Progenitor cell of endocrine pancreas (in vitro differentiated cells): ENCODE results near the gene COL5A2. TPM values are rescaled to one million over a fixed set of nuclear protein-coding genes. Genes with fewer than 3 reads are reported as not detected.

Experiments
- DNase-seq: peaks from one replicate; pipeline ENCODE4 v3.0.0; 2021; ENCODE audit warnings: low spot score; ENCODE audit not compliant: unreplicated experiment
- H3K27ac Mint-ChIP-seq: 2 replicates; pipeline ENCODE4 v1.8.0; 2021; ENCODE audit warnings: mild to moderate bottlenecking, moderate library complexity, mixed read lengths
- H3K27me3 Mint-ChIP-seq: 2 replicates; pipeline ENCODE4 v1.8.0; 2021; ENCODE audit warnings: mixed read lengths
- H3K36me3 Mint-ChIP-seq: 2 replicates; pipeline ENCODE4 v1.8.0; 2022; ENCODE audit warnings: mixed read lengths; ENCODE audit not compliant: insufficient read depth
- H3K4me1 Mint-ChIP-seq: 2 replicates; pipeline ENCODE4 v1.8.0; 2021; ENCODE audit warnings: low read depth, mixed read lengths
- H3K4me3 Mint-ChIP-seq: 2 replicates; pipeline ENCODE4 v1.8.0; 2021; ENCODE audit warnings: low read depth, mild to moderate bottlenecking, moderate library complexity, mixed read lengths
- H3K9me3 Mint-ChIP-seq: 2 replicates; pipeline ENCODE4 v1.8.0; 2021; ENCODE audit warnings: low read depth, mixed read lengths
- total RNA-seq: library from RNA; stranded (reverse); gene quantifications from 2 replicates; pipeline ENCODE4 v1.2.1, GENCODE V29; 2021
- TF ChIP-seq, protein P1 (sequence below): fragments of 200-600 bp; sonication (generic); IDR thresholded peaks from one replicate; pipeline ENCODE4 v1.5.0; 2021; ENCODE audit warnings: antibody characterized with exemption, mild to moderate bottlenecking; ENCODE audit not compliant: unreplicated experiment

Gene COL5A2
- total RNA-seq, 1 donor from 2014 or later: 4.5 TPM

- Mint-ChIP-seq H3K4me1 (peaks cover 14% of the 10 kb centered on the region), H3K27me3 (peaks cover 54% of the 10 kb centered on the region), H3K36me3 (no peaks in the 10 kb centered on the region), H3K4me3 (no peak overlapping the region), H3K27ac (no peak overlapping the region), H3K9me3 (no peaks in the 10 kb centered on the region)
- no peak for DNase-seq
- TF ChIP-seq, protein P1, sequence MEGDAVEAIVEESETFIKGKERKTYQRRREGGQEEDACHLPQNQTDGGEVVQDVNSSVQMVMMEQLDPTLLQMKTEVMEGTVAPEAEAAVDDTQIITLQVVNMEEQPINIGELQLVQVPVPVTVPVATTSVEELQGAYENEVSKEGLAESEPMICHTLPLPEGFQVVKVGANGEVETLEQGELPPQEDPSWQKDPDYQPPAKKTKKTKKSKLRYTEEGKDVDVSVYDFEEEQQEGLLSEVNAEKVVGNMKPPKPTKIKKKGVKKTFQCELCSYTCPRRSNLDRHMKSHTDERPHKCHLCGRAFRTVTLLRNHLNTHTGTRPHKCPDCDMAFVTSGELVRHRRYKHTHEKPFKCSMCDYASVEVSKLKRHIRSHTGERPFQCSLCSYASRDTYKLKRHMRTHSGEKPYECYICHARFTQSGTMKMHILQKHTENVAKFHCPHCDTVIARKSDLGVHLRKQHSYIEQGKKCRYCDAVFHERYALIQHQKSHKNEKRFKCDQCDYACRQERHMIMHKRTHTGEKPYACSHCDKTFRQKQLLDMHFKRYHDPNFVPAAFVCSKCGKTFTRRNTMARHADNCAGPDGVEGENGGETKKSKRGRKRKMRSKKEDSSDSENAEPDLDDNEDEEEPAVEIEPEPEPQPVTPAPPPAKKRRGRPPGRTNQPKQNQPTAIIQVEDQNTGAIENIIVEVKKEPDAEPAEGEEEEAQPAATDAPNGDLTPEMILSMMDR: no peak
These were observed 2.1 kb upstream of the COL5A2 start for GRCh38 chr2:189181706-189182105.

- DNase-seq: no peak
- no peak overlapping the region for H3K27ac Mint-ChIP-seq
- peaks cover 42% of the 10 kb centered on the region for H3K27me3 Mint-ChIP-seq
- TF ChIP-seq, protein P1: no peak
- peak overlapping the region; percentile 51 for H3K4me3 Mint-ChIP-seq
- H3K36me3 Mint-ChIP-seq: no peaks in the 10 kb centered on the region
- H3K9me3 Mint-ChIP-seq: no peaks in the 10 kb centered on the region
- H3K4me1 Mint-ChIP-seq: peaks cover 13% of the 10 kb centered on the region
These were observed 613 bp downstream of the COL5A2 start for GRCh38 chr2:189178726-189179569.

DNA sequence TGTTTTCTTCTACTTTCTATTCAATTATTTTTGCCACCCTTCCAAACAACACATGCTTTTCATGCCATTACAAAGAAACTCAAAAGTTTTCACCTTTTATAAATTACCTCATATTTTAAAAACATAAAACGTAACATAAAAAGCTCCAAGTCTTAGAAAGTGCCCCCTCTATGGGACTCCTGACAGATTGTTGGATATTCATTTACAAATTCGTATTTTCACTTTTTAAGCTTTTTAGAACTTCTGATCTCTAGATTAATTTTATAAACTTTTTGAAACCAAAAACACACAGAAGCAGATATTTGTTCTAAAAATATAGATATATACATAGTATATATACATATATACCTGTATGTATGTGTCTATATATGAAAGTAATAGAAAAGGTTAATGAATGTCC, 1.5 kb downstream of the COL5A2 start:
- peaks cover 33% of the 10 kb centered on the region for H3K27me3 Mint-ChIP-seq
- H3K4me3 Mint-ChIP-seq: no peak overlapping the region
- no peaks in the 10 kb centered on the region for H3K36me3 Mint-ChIP-seq
- H3K27ac Mint-ChIP-seq: no peak overlapping the region
- no peak for DNase-seq
- H3K4me1 Mint-ChIP-seq: peaks cover 13% of the 10 kb centered on the region
- no peaks in the 10 kb centered on the region for H3K9me3 Mint-ChIP-seq
- TF ChIP-seq, protein P1: peak; percentile 28

GRCh38 chr2:189177251-189177840, 2.2 kb downstream of the COL5A2 start:
- Mint-ChIP-seq H3K4me3 (no peak overlapping the region), H3K4me1 (peaks cover 13% of the 10 kb centered on the region), H3K27me3 (peaks cover 28% of the 10 kb centered on the region), H3K9me3 (no peaks in the 10 kb centered on the region), H3K27ac (no peak overlapping the region), H3K36me3 (no peaks in the 10 kb centered on the region)
- TF ChIP-seq, protein P1: no peak
- DNase-seq: no peak

GRCh38 chr2:189176516-189176915, 3.0 kb downstream of the COL5A2 start:
- no peak overlapping the region for H3K4me3 Mint-ChIP-seq
- peaks cover 13% of the 10 kb centered on the region for H3K4me1 Mint-ChIP-seq

More at GRCh38 chr2:189176516-189176915, 3.0 kb downstream of the COL5A2 start:
- no peak overlapping the region for H3K27ac Mint-ChIP-seq
- no peaks in the 10 kb centered on the region for H3K9me3 Mint-ChIP-seq
- TF ChIP-seq, protein P1: no peak
- H3K27me3 Mint-ChIP-seq: peaks cover 28% of the 10 kb centered on the region
- no peaks in the 10 kb centered on the region for H3K36me3 Mint-ChIP-seq
- no peak for DNase-seq
